GM23338 (cell line): ENCODE measurements around the gene LCNL1. TPM values are rescaled to one million over a fixed set of nuclear protein-coding genes. Genes with fewer than 3 reads are reported as not detected.
A peak's percentile ranks its signal among the peaks of the same experiment; 100 is the strongest.

Source experiments
- ATAC-seq: fragments of 200-7000 bp; cut with Tn5 transposase; 3 replicates; pipeline ENCODE4 v1.9.1; 2020
- DNase-seq: peaks from one replicate; pipeline ENCODE4 v3.0.0-alpha.2; 2015; ENCODE audit warnings: low spot score
- H2AFZ ChIP-seq: fragments of 200-600 bp; sonication (generic); 2 replicates; pipeline ENCODE4 v1.8.0; 2016; ENCODE audit warnings: antibody characterized with exemption, mild to moderate bottlenecking, moderate library complexity
- H3F3A ChIP-seq: fragments of 200-600 bp; sonication (generic); replicated peaks from 2 replicates; pipeline ENCODE4 v1.8.0; 2017; ENCODE audit warnings: antibody characterized with exemption, mixed run types, low read depth
- H3K27ac ChIP-seq: fragments of 200-600 bp; sonication (generic); 2 replicates; pipeline ENCODE4 v1.6.1; 2016; ENCODE audit warnings: low read depth
- H3K27me3 ChIP-seq: fragments of 200-600 bp; sonication (generic); 2 replicates; pipeline ENCODE4 v1.8.0; 2016; ENCODE audit warnings: mild to moderate bottlenecking, mixed run types, moderate library complexity; ENCODE audit not compliant: insufficient read depth
- H3K36me3 ChIP-seq: fragments of 200-600 bp; sonication (generic); 2 replicates; pipeline ENCODE4 v1.8.0; 2016; ENCODE audit warnings: mild to moderate bottlenecking; ENCODE audit not compliant: insufficient read depth
- H3K4me1 ChIP-seq: fragments of 200-600 bp; sonication (generic); 2 replicates; pipeline ENCODE4 v1.8.0; 2016; ENCODE audit warnings: mild to moderate bottlenecking, moderate library complexity; ENCODE audit not compliant: insufficient read depth
- H3K4me2 ChIP-seq: fragments of 200-600 bp; sonication (generic); 2 replicates; pipeline ENCODE4 v1.7.1; 2017; ENCODE audit warnings: mixed run types
- H3K4me3 ChIP-seq: fragments of 200-600 bp; sonication (generic); 2 replicates; pipeline ENCODE4 v1.6.1; 2016; ENCODE audit warnings: mixed run types
- H3K79me2 ChIP-seq: fragments of 200-600 bp; sonication (generic); replicated peaks from 2 replicates; pipeline ENCODE4 v1.8.0; 2017; ENCODE audit warnings: mild to moderate bottlenecking; ENCODE audit not compliant: insufficient read depth
- H3K9me2 ChIP-seq: fragments of 200-600 bp; sonication (generic); 2 replicates; pipeline ENCODE4 v1.8.0; 2017; ENCODE audit not compliant: insufficient read depth
- H4K20me1 ChIP-seq: fragments of 200-600 bp; sonication (generic); replicated peaks from 2 replicates; pipeline ENCODE4 v1.8.0; 2017; ENCODE audit warnings: mild to moderate bottlenecking; ENCODE audit not compliant: insufficient read depth
- H3K27ac Mint-ChIP-seq: 2 replicates; pipeline ENCODE4 v1.8.0; 2020; ENCODE audit warnings: inconsistent platforms, mild to moderate bottlenecking, moderate library complexity, mixed read lengths
- H3K27me3 Mint-ChIP-seq: 3 replicates; pipeline ENCODE4 v1.8.0; 2022; ENCODE audit warnings: low read depth, mild to moderate bottlenecking, moderate library complexity, mixed read lengths, inconsistent platforms; ENCODE audit not compliant: insufficient read depth, poor library complexity
- H3K36me3 Mint-ChIP-seq: 3 replicates; pipeline ENCODE4 v1.8.0; 2021; ENCODE audit warnings: low read depth, mild to moderate bottlenecking, inconsistent platforms, moderate library complexity, mixed read lengths
- H3K4me1 Mint-ChIP-seq: 3 replicates; pipeline ENCODE4 v1.8.0; 2020; ENCODE audit warnings: mild to moderate bottlenecking, inconsistent platforms, mixed read lengths
- H3K4me3 Mint-ChIP-seq: 3 replicates; pipeline ENCODE4 v1.8.0; 2021; ENCODE audit warnings: moderate library complexity, mild to moderate bottlenecking, inconsistent platforms, mixed read lengths
- H3K9me3 Mint-ChIP-seq: 3 replicates; pipeline ENCODE4 v1.8.0; 2020; ENCODE audit warnings: moderate library complexity, mild to moderate bottlenecking, inconsistent platforms, mixed read lengths
- CREB1 ChIP-seq: fragments of 250-450 bp; sonication (Bioruptor Pico); IDR thresholded peaks from 2 replicates; pipeline ENCODE4 v1.5.0; 2020; ENCODE audit warnings: low read depth, mild to moderate bottlenecking, moderate library complexity
- EZH2 ChIP-seq: fragments of 200-600 bp; sonication (generic); IDR thresholded peaks from one replicate; pipeline ENCODE4 v1.8.0; 2017; ENCODE audit warnings: antibody characterized with exemption, mild to moderate bottlenecking, low read depth; ENCODE audit not compliant: unreplicated experiment
- EZH2phosphoT487 ChIP-seq: fragments of 200-600 bp; sonication (generic); IDR thresholded peaks from one replicate; pipeline ENCODE4 v1.8.1; 2018; ENCODE audit warnings: antibody characterized with exemption; ENCODE audit not compliant: unreplicated experiment
- JUNB ChIP-seq: IDR thresholded peaks from one replicate; pipeline ENCODE4 v1.6.1; 2016; ENCODE audit warnings: antibody characterized with exemption; ENCODE audit not compliant: unreplicated experiment
- NANOG ChIP-seq: IDR thresholded peaks from 2 replicates; pipeline ENCODE4 v1.6.1; 2016; ENCODE audit warnings: antibody characterized with exemption, borderline replicate concordance
- POLR2AphosphoS5 ChIP-seq: IDR thresholded peaks from 2 replicates; pipeline ENCODE4 v1.6.1; 2016; ENCODE audit warnings: antibody characterized with exemption, low read depth
- STAT1 ChIP-seq: IDR thresholded peaks from one replicate; pipeline ENCODE4 v1.6.1; 2016; ENCODE audit warnings: antibody characterized with exemption; ENCODE audit not compliant: unreplicated experiment
- ZNF114 ChIP-seq: fragments of 250-450 bp; sonication (Bioruptor Pico); IDR thresholded peaks from 2 replicates; pipeline ENCODE4 v1.5.0; 2020; ENCODE audit warnings: mild to moderate bottlenecking, moderate library complexity
- ZNF331 ChIP-seq: fragments of 250-450 bp; sonication (Bioruptor Pico); IDR thresholded peaks from 2 replicates; pipeline ENCODE4 v1.5.0; 2020; ENCODE audit warnings: low read depth, mild to moderate bottlenecking, moderate library complexity
- polyA plus RNA-seq: library from polyadenylated mRNA; unstranded; fragments of >200 nt; fragmentation: Nextera tagmentation; extraction: Ambion mirVana; gene quantifications from 2 replicates; pipeline ENCODE4 v1.2.1, GENCODE V29; 2016
- total RNA-seq: library from RNA; depleted of rRNA; stranded (reverse); fragments of >200 nt; shearing (Covaris generic); gene quantifications from 2 replicates; pipeline ENCODE4 v1.2.3, GENCODE V29; 2014
- TF ChIP-seq, protein P1 (sequence below): IDR thresholded peaks from 2 replicates; pipeline ENCODE4 v1.6.1; 2016; ENCODE audit warnings: antibody characterized with exemption
- TF ChIP-seq, protein P2 (sequence below), 2 experiments: fragments of 200-600 bp in 1 of 2; sonication (generic) in 1 of 2; conservative IDR thresholded peaks; 2 replicates each; pipeline versions ENCODE4 v1.5.1 to v1.6.1; 2016 to 2017; ENCODE audit warnings: antibody characterized with exemption in 2 of 2, low read depth in 2 of 2, mild to moderate bottlenecking in 2 of 2, moderate library complexity in 1 of 2
- TF ChIP-seq, protein P3 (sequence below): IDR thresholded peaks from one replicate; pipeline ENCODE4 v1.6.1; 2018; ENCODE audit warnings: antibody characterized with exemption; ENCODE audit not compliant: unreplicated experiment

Gene LCNL1
- total and polyA plus RNA-seq, 2 experiments from 2014 or later: 0.11 TPM; not detected in 1

DNA sequence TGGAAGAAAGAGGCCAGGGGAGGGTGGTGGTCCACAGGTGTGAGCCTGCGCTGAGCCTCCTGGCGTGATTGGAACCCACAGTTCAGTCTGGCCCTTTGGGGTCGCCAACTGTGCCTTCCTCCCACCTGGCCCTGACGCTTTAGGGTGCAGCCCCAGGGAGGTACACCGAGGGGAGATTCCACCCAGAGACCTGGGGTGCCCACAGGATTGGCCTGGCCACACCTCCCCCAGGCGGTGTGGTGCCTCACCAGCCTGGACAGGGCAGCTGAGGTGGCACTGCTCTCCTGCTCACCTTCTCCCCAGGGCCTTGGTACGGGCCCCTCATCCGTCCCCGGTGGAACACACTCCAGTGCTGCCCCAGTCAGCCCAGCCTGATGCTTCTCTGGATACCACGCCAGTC, 14.6 kb downstream of the LCNL1 start (continued):
- TF ChIP-seq, protein P1, sequence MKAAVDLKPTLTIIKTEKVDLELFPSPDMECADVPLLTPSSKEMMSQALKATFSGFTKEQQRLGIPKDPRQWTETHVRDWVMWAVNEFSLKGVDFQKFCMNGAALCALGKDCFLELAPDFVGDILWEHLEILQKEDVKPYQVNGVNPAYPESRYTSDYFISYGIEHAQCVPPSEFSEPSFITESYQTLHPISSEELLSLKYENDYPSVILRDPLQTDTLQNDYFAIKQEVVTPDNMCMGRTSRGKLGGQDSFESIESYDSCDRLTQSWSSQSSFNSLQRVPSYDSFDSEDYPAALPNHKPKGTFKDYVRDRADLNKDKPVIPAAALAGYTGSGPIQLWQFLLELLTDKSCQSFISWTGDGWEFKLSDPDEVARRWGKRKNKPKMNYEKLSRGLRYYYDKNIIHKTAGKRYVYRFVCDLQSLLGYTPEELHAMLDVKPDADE: no peak
- TF ChIP-seq CREB1 (CRISPR knock-in tag): no peak
- TF ChIP-seq ZNF114 (CRISPR knock-in tag): no peak
- no peak for TF ChIP-seq STAT1
- TF ChIP-seq, protein P2, sequence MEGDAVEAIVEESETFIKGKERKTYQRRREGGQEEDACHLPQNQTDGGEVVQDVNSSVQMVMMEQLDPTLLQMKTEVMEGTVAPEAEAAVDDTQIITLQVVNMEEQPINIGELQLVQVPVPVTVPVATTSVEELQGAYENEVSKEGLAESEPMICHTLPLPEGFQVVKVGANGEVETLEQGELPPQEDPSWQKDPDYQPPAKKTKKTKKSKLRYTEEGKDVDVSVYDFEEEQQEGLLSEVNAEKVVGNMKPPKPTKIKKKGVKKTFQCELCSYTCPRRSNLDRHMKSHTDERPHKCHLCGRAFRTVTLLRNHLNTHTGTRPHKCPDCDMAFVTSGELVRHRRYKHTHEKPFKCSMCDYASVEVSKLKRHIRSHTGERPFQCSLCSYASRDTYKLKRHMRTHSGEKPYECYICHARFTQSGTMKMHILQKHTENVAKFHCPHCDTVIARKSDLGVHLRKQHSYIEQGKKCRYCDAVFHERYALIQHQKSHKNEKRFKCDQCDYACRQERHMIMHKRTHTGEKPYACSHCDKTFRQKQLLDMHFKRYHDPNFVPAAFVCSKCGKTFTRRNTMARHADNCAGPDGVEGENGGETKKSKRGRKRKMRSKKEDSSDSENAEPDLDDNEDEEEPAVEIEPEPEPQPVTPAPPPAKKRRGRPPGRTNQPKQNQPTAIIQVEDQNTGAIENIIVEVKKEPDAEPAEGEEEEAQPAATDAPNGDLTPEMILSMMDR (conservative IDR thresholded peaks at IDR 0.05; ENCODE audit: low read depth in 2 of 2): no peak
- TF ChIP-seq EZH2phosphoT487: no peak
- no peak for TF ChIP-seq JUNB
- TF ChIP-seq ZNF331 (CRISPR knock-in tag): no peak
- TF ChIP-seq EZH2: no peak
- TF ChIP-seq POLR2AphosphoS5: no peak
- TF ChIP-seq, protein P3, sequence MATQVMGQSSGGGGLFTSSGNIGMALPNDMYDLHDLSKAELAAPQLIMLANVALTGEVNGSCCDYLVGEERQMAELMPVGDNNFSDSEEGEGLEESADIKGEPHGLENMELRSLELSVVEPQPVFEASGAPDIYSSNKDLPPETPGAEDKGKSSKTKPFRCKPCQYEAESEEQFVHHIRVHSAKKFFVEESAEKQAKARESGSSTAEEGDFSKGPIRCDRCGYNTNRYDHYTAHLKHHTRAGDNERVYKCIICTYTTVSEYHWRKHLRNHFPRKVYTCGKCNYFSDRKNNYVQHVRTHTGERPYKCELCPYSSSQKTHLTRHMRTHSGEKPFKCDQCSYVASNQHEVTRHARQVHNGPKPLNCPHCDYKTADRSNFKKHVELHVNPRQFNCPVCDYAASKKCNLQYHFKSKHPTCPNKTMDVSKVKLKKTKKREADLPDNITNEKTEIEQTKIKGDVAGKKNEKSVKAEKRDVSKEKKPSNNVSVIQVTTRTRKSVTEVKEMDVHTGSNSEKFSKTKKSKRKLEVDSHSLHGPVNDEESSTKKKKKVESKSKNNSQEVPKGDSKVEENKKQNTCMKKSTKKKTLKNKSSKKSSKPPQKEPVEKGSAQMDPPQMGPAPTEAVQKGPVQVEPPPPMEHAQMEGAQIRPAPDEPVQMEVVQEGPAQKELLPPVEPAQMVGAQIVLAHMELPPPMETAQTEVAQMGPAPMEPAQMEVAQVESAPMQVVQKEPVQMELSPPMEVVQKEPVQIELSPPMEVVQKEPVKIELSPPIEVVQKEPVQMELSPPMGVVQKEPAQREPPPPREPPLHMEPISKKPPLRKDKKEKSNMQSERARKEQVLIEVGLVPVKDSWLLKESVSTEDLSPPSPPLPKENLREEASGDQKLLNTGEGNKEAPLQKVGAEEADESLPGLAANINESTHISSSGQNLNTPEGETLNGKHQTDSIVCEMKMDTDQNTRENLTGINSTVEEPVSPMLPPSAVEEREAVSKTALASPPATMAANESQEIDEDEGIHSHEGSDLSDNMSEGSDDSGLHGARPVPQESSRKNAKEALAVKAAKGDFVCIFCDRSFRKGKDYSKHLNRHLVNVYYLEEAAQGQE: no peak
- no peak for TF ChIP-seq NANOG

DNA sequence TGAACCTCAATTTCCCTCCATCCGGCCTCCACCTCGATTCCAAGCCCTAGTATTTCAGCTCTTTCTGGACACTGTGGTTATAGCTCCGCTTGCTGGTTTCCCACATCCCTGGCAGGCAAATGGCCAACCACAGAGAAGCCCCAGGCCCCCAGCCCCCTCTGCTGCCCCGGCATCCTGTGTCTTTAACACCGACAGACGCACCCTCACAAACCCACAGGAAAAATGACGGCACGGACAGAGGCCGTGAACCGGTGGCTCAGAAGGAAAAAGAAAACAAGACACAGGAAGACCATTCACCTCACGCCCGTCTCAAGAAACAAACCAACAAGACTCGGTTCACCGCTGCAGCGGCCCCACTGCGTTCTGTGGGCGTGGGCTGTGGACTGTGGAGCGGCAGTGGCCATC, 15.0 kb downstream of the LCNL1 start:
- H3K36me3 ChIP-seq: no peaks in the 10 kb centered on the region
- no peak overlapping the region for H2AFZ ChIP-seq
- no peaks in the 10 kb centered on the region for H3K36me3 Mint-ChIP-seq
- H3K27me3 Mint-ChIP-seq: peaks cover 10% of the 10 kb centered on the region
- peaks cover 37% of the 10 kb centered on the region for H3K27me3 ChIP-seq
- H3K4me1 ChIP-seq: peaks cover 6% of the 10 kb centered on the region; the same call in 1 of the 2 replicates
- peaks cover 3% of the 10 kb centered on the region for H3K4me1 Mint-ChIP-seq
- no peak overlapping the region for H3K27ac ChIP-seq
- no peak for ATAC-seq
- no peak overlapping the region for H3K27ac Mint-ChIP-seq
- no peaks in the 10 kb centered on the region for H3K9me2 ChIP-seq
- H3K9me3 Mint-ChIP-seq: no peaks in the 10 kb centered on the region
- DNase-seq: no peak
- no peaks in the 10 kb centered on the region for H3F3A ChIP-seq
- H4K20me1 ChIP-seq: no peaks in the 10 kb centered on the region
- H3K4me2 ChIP-seq: no peak overlapping the region
- no peaks in the 10 kb centered on the region for H3K79me2 ChIP-seq
- TF ChIP-seq POLR2AphosphoS5: no peak
- TF ChIP-seq ZNF331 (CRISPR knock-in tag): no peak
- TF ChIP-seq, protein P2 (conservative IDR thresholded peaks at IDR 0.05; ENCODE audit: low read depth in 2 of 2): peak in 1 of 2 experiments; percentile 9; a peak in 1 of 4 replicates
- H3K4me3 ChIP-seq: no peak overlapping the region
- H3K4me3 Mint-ChIP-seq: no peak overlapping the region; the same call in 2 of the 3 replicates
